HepG2 (cell line): ENCODE data around the gene DCTN1. TPM values are rescaled to one million over a fixed set of nuclear protein-coding genes. Genes with fewer than 3 reads are reported as not detected.

ENCODE experiments used
- ATAC-seq: fragments of 200-7000 bp; cut with Tn5 transposase; 3 replicates; pipeline ENCODE4 v1.9.1; 2020; ENCODE audit warnings: mild to moderate bottlenecking, moderate library complexity
- BruUV-seq: library from RNA; stranded (reverse); fragments of 400-500 nt; replicated peaks from 2 replicates; lab custom pipeline; 2021; lab: Mats Ljungman, UMichigan
- CTCF ChIA-PET: fragments of 300-600 bp; formaldehyde crosslinking; extraction: SDS; loops from one replicate; lab custom pipeline; 2021; ENCODE audit warnings: low total read pairs, inconsistent platforms, low intra/inter-chr PET ratio; lab: Yijun Ruan, JAX
- POLR2A ChIA-PET: fragments of 350-600 bp; sonication (Branson Sonifier 250); formaldehyde crosslinking; loops from one replicate; lab custom pipeline; 2020; ENCODE audit warnings: antibody characterized with exemption, inconsistent platforms; lab: Yijun Ruan, JAX
- DNase-seq: peaks from one replicate; pipeline ENCODE4 v3.0.0-alpha.2; 2015; ENCODE audit warnings: low spot score
- FAIRE-seq: peaks from 3 replicates; lab custom pipeline; 2011; peaks lifted over from hg19 to GRCh38; lab: Jason Lieb, UNC
- H2AFZ ChIP-seq: one replicate; pipeline ENCODE4 v1.6.1; 2011; ENCODE audit warnings: low read length, inconsistent platforms
- H3K27ac ChIP-seq: fragments of 300-600 bp; 3 replicates; pipeline ENCODE4 v1.8.0; 2011; ENCODE audit warnings: mixed run types, mild to moderate bottlenecking, mixed read lengths, low read length, inconsistent platforms; ENCODE audit not compliant: insufficient read depth; ENCODE audit errors: extremely low read length
- H3K27me3 ChIP-seq, 2 experiments: fragments of 200-600 bp in 1 of 2; 2 replicates in 1 of 2; 3 replicates in 1 of 2; pipeline versions ENCODE4 v1.6.0 to v1.8.0; 2011; ENCODE audit warnings: low read length in 2 of 2, mild to moderate bottlenecking in 2 of 2, moderate library complexity in 2 of 2, inconsistent platforms in 1 of 2; ENCODE audit not compliant: insufficient read depth in 2 of 2, control insufficient read depth in 1 of 2
- H3K36me3 ChIP-seq, 2 experiments: fragments of 200-600 bp in 1 of 2; replicated peaks in 1 of 2; 2 replicates in 1 of 2; 3 replicates in 1 of 2; pipeline versions ENCODE4 v1.5.1 to v1.8.0; 2011; ENCODE audit warnings: low read length in 2 of 2, inconsistent platforms in 1 of 2; ENCODE audit not compliant: insufficient read depth in 2 of 2, control insufficient read depth in 1 of 2
- H3K4me1 ChIP-seq: 2 replicates; pipeline ENCODE4 v1.5.1; 2012; ENCODE audit warnings: low read length, inconsistent platforms; ENCODE audit not compliant: insufficient read depth
- H3K4me2 ChIP-seq: 2 replicates; pipeline ENCODE4 v1.6.0; 2011; ENCODE audit warnings: low read depth, low read length, inconsistent platforms
- H3K4me3 ChIP-seq, 3 experiments: fragments of 200-600 bp in 1 of 3; sonication (generic), shearing (Covaris generic) in 1 of 3; replicated peaks in 1 of 3; 2 replicates each; pipeline ENCODE4 v1.5.1; 2011 to 2016; ENCODE audit warnings: low read length in 3 of 3, inconsistent platforms in 2 of 3, low read depth in 2 of 3, mild to moderate bottlenecking in 2 of 3, control low read depth in 1 of 3, mixed read lengths in 1 of 3; ENCODE audit not compliant: insufficient read depth in 1 of 3
- H3K79me2 ChIP-seq: one replicate; pipeline ENCODE4 v1.6.1; 2011; ENCODE audit warnings: low read length, inconsistent platforms; ENCODE audit not compliant: insufficient read depth
- H3K9ac ChIP-seq: 2 replicates; pipeline ENCODE4 v1.6.0; 2011; ENCODE audit warnings: mild to moderate bottlenecking, low read depth, low read length, inconsistent platforms; ENCODE audit not compliant: insufficient read depth
- H3K9me3 ChIP-seq: 2 replicates; pipeline ENCODE4 v1.5.1; 2012; ENCODE audit warnings: mild to moderate bottlenecking, low read length
- H4K20me1 ChIP-seq: 2 replicates; pipeline ENCODE4 v1.6.0; 2011; ENCODE audit warnings: inconsistent platforms, mild to moderate bottlenecking, low read length, moderate library complexity; ENCODE audit not compliant: insufficient read depth
- HIVEP1 ChIP-seq: sonication (generic); formaldehyde crosslinking; IDR thresholded peaks from 2 replicates; pipeline ENCODE4 v1.4.0; 2020; ENCODE audit warnings: mild to moderate bottlenecking, missing genetic modification reagents
- MAFG ChIP-seq: sonication (generic); formaldehyde crosslinking; IDR thresholded peaks from 2 replicates; pipeline ENCODE4 v1.5.1; 2020; ENCODE audit warnings: mild to moderate bottlenecking, missing genetic modification reagents
- POLR2G ChIP-seq: fragments of 200-400 bp; formaldehyde crosslinking; IDR thresholded peaks from 2 replicates; pipeline ENCODE4 v1.6.1; 2018; ENCODE audit warnings: mild to moderate bottlenecking, low read depth, low read length, moderate library complexity
- SP4 ChIP-seq: sonication (generic); formaldehyde crosslinking; IDR thresholded peaks from 2 replicates; pipeline ENCODE4 v1.8.1; 2023; ENCODE audit warnings: mild to moderate bottlenecking, missing genetic modification reagents
- SRF ChIP-seq: IDR thresholded peaks from 2 replicates; pipeline ENCODE4 v1.6.1; 2011; ENCODE audit warnings: mild to moderate bottlenecking, low read depth, low read length, moderate library complexity
- SRSF4 ChIP-seq: fragments of 200-400 bp; formaldehyde crosslinking; IDR thresholded peaks from one replicate; pipeline ENCODE4 v1.6.1; 2018; ENCODE audit warnings: mild to moderate bottlenecking, low read depth, low read length, moderate library complexity; ENCODE audit not compliant: poor library complexity, severe bottlenecking
- TIGD3 ChIP-seq: sonication (generic); formaldehyde crosslinking; IDR thresholded peaks from 2 replicates; pipeline ENCODE4 v1.5.1; 2020; ENCODE audit warnings: mild to moderate bottlenecking, missing genetic modification reagents, borderline replicate concordance
- ZBTB4 ChIP-seq: sonication (generic); formaldehyde crosslinking; IDR thresholded peaks from 2 replicates; pipeline ENCODE4 v1.4.0; 2020; ENCODE audit warnings: missing genetic modification reagents, mild to moderate bottlenecking, borderline replicate concordance
- ZNF30 ChIP-seq: sonication (generic); formaldehyde crosslinking; IDR thresholded peaks from 2 replicates; pipeline ENCODE4 v1.5.0; 2020; ENCODE audit warnings: mild to moderate bottlenecking, missing genetic modification reagents
- WGBS: methylation state at CpG from one replicate; pipeline ENCODE4 v1.1.6; 2017; ENCODE audit warnings: low lambda C conversion rate; 5-methylcytosine and 5-hydroxymethylcytosine counted together
- in situ Hi-C: cut with HindIII; loops from 2 replicates; pipeline ENCODE4 v1.10.0; 2017; ENCODE audit warnings: low pct_unique_long_range_greater_than_20kb; ENCODE audit not compliant: extremely low pct_ligation_motif_present
- intact Hi-C: fragments of 100-400 bp; cut with micrococcal nuclease; formaldehyde crosslinking; loops from one replicate; pipeline ENCODE4 v1.10.0; 2022; ENCODE audit not compliant: unreplicated experiment
- polyA plus RNA-seq, 8 experiments: library from polyadenylated mRNA; depleted of rRNA in 3 of 8; stranded (reverse) in 7 of 8; unstranded in 1 of 8; fragments of >200 nt; fragmentation: Illumina TruSeq in 4 of 8; extraction: Trizol in 4 of 8; gene quantifications; 2 replicates each; pipeline versions ENCODE4 v1.2.1 to v1.2.3, GENCODE V29; 2011 to 2016; ENCODE audit warnings: low read depth in 4 of 8, missing spikeins in 1 of 8, mixed read lengths in 1 of 8; ENCODE audit not compliant: insufficient read depth in 1 of 8
- total RNA-seq, 5 experiments: library from RNA; depleted of rRNA; stranded (reverse); fragments of >200 nt; fragmentation: Illumina TruSeq; extraction: Trizol; gene quantifications; 2 replicates each; pipeline ENCODE4 v1.2.3, GENCODE V29; 2016; ENCODE audit warnings: low read depth in 1 of 5
- TF ChIP-seq, protein P1 (sequence below): sonication (generic); formaldehyde crosslinking; IDR thresholded peaks from 2 replicates; pipeline ENCODE4 v1.5.1; 2020; ENCODE audit warnings: missing genetic modification reagents, mild to moderate bottlenecking, borderline replicate concordance
- TF ChIP-seq, protein P2 (sequence below): sonication (generic); formaldehyde crosslinking; IDR thresholded peaks from 2 replicates; pipeline ENCODE4 v1.9.0; 2021; ENCODE audit warnings: missing genetic modification reagents, mild to moderate bottlenecking, borderline replicate concordance

DCTN1 gene
- total and polyA plus RNA-seq, 2 of the 13 experiments (the other 11 are each of a cell fraction or from before 2014, with no cell fraction given): 73.2 to 122 TPM

DNA sequence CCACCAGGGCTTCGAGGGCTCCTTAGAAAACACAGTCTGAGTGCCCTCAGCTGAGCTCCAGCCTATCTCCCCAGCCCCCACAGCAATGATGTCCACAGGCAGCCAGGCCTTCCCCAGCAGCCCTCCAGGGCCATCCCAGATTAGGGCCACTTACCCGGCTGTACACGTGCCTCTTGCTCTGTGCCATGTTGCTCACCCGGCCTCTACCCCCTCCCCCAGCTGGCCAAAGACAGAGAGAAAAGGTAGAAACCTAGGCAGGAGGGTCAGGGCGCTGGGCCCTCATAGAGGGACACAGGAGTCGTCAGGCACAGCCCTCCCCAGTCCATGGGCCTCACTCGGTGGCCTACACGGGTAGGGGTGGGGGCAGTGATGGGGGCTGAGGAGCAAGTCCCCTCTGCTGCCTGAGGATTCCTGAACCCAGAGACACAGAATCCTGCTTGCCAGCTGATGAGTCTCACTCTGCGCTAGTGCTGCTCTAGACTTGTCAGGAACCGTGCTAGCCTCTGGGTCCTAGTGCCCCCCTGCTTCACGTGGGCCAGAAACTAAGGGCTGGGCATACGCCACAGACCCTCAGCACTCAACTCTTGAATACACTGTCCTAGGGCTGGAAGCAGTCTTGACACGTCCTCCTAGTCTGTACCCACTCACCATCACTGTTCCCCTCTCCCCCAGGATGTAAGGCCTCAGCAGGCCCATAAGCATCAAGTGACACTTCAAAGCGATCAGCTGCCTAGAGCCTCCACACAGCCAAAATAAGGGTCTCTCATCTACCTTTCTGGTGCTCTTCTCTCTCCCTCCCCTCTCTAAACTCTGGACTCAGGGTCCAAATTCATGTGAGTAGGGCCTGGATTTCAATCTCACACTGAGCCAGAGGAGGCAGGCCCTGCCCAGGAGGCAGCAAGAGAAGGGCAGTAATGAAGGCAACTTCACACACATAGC is at the start of gene DCTN1 (continued):
- TF ChIP-seq SRSF4 (no peak), HIVEP1 (CRISPR knock-in tag) (0 out of 2 replicates have a peak, but pooled peaks have one; percentile 38), ZBTB4 (peak; percentile 20; the same call in 1 of the 2 replicates)

DNA sequence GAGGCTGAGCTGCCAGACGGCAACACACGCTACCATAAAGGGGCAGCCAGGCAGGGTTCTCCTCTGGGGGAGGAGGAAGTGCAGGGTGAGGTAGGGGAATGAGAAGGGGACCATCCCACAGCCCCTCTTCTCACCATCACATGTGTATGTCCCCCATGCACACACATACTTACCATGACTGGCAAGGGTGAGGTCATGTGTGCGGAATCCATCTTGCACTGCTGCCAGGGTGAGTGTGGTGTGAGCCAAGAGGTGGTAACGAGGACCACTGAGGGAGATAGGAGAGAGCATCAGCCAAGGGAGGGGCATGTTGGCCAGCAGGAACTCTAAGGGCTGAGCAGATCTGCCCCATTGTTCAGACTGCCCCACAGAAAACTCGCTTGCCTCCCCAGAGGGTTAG is 48.6 kb upstream of the DCTN1 start:
- ATAC-seq: no peak
- no peak for FAIRE-seq
- Histone ChIP-seq H3K4me2 (no peak overlapping the region), H4K20me1 (peaks cover 22% of the 10 kb centered on the region; the same call in 1 of the 2 replicates), H3K27ac (peak overlapping the region; percentile 80), H3K4me3 (no peak overlapping the region), H3K27me3 (no peaks in the 10 kb centered on the region), H3K9me3 (no peaks in the 10 kb centered on the region), H3K9ac (no peak overlapping the region), H3K4me1 (peaks cover 87% of the 10 kb centered on the region), H3K79me2 (peaks cover 12% of the 10 kb centered on the region), H2AFZ (no peak overlapping the region), H3K36me3 (peaks cover 42 to 75% of the 10 kb centered on the region in 2 experiments)
- 97% methylated on average over 5 of the region's 5 CpGs for WGBS
- no peak for DNase-seq
- BruUV-seq: no TSS peak
- in situ Hi-C loops: no loop called here
- intact Hi-C loops: no loop called here
- ChIA-PET CTCF (no interaction called here), POLR2A (interaction anchor here (2.5 to 9.5 kb wide), 6 partner anchors 11 to 53 kb away, joined by 17 to 272 read pairs (median 77); partner anchors contain the start of genes CCDC142, INO80B, MRPL53 and RTKN)
- TF ChIP-seq, protein P1, sequence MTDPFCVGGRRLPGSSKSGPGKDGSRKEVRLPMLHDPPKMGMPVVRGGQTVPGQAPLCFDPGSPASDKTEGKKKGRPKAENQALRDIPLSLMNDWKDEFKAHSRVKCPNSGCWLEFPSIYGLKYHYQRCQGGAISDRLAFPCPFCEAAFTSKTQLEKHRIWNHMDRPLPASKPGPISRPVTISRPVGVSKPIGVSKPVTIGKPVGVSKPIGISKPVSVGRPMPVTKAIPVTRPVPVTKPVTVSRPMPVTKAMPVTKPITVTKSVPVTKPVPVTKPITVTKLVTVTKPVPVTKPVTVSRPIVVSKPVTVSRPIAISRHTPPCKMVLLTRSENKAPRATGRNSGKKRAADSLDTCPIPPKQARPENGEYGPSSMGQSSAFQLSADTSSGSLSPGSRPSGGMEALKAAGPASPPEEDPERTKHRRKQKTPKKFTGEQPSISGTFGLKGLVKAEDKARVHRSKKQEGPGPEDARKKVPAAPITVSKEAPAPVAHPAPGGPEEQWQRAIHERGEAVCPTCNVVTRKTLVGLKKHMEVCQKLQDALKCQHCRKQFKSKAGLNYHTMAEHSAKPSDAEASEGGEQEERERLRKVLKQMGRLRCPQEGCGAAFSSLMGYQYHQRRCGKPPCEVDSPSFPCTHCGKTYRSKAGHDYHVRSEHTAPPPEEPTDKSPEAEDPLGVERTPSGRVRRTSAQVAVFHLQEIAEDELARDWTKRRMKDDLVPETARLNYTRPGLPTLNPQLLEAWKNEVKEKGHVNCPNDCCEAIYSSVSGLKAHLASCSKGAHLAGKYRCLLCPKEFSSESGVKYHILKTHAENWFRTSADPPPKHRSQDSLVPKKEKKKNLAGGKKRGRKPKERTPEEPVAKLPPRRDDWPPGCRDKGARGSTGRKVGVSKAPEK (CRISPR knock-in tag): no peak
- TF ChIP-seq, protein P2, sequence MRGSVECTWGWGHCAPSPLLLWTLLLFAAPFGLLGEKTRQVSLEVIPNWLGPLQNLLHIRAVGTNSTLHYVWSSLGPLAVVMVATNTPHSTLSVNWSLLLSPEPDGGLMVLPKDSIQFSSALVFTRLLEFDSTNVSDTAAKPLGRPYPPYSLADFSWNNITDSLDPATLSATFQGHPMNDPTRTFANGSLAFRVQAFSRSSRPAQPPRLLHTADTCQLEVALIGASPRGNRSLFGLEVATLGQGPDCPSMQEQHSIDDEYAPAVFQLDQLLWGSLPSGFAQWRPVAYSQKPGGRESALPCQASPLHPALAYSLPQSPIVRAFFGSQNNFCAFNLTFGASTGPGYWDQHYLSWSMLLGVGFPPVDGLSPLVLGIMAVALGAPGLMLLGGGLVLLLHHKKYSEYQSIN (CRISPR knock-in tag): no peak
- TF ChIP-seq ZNF30 (CRISPR knock-in tag) (no peak), TIGD3 (no peak), SRF (no peak), SP4 (peak; percentile 36; the same call in 1 of the 2 replicates), POLR2G (peak; percentile 40; the same call in 1 of the 2 replicates), MAFG (CRISPR knock-in tag) (no peak)
